A549 (cell line): ENCODE results near the gene SERTAD4.

ENCODE experiments used
- JUN ChIP-seq, 2 experiments: fragments of >200 bp; sonication (Bioruptor Twin); formaldehyde crosslinking; IDR thresholded peaks; 2 replicates in 1 of 2; 3 replicates in 1 of 2; pipeline ENCODE4 v1.6.1; 2016 to 2017
- KDM5A ChIP-seq: fragments of 200-600 bp; sonication (generic); IDR thresholded peaks from 2 replicates; pipeline ENCODE4 v1.6.1; 2016; ENCODE audit warnings: antibody characterized with exemption, mild to moderate bottlenecking
- MAFK ChIP-seq: fragments of 450-650 bp; IDR thresholded peaks from 2 replicates; pipeline ENCODE4 v1.6.1; 2014; ENCODE audit not compliant: partially characterized antibody
- POLR2A ChIP-seq: IDR thresholded peaks from 2 replicates; pipeline ENCODE4 v1.6.1; 2012; ENCODE audit warnings: mild to moderate bottlenecking, low read length
- TP53 ChIP-seq: fragments of 250-450 bp; sonication (Bioruptor Pico); IDR thresholded peaks from 2 replicates; pipeline ENCODE4 v1.5.0; 2021; ENCODE audit warnings: mild to moderate bottlenecking, moderate library complexity
- TF ChIP-seq, protein P1 (sequence below): fragments of >200 bp; sonication (Bioruptor Twin); formaldehyde crosslinking; IDR thresholded peaks from 3 replicates; pipeline ENCODE4 v1.5.1; 2016

DNA sequence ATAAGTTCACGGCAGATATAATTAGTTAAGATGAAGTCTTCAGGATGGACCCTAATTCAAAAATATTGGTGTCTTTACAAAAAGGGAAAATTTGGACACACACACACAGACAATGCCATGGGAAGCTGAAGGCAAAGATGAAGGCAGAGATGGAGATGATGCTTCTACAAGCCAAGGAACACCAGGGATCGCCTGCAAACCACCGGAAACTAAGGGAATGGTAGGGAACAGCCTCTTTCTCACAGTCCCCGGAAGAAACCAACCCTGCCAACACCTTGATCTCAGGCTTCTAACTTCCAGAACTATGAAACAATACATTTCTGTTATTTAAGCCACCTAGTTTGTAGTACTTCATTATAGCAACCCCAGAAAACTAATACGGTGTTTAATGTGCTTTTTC is 15.1 kb upstream of the SERTAD4 start:
- TF ChIP-seq JUN (IDR thresholded peaks at IDR 0.05): no peak
- TF ChIP-seq KDM5A: no peak
- TF ChIP-seq TP53 (CRISPR knock-in tag): no peak
- no peak for TF ChIP-seq POLR2A
- TF ChIP-seq, protein P1, sequence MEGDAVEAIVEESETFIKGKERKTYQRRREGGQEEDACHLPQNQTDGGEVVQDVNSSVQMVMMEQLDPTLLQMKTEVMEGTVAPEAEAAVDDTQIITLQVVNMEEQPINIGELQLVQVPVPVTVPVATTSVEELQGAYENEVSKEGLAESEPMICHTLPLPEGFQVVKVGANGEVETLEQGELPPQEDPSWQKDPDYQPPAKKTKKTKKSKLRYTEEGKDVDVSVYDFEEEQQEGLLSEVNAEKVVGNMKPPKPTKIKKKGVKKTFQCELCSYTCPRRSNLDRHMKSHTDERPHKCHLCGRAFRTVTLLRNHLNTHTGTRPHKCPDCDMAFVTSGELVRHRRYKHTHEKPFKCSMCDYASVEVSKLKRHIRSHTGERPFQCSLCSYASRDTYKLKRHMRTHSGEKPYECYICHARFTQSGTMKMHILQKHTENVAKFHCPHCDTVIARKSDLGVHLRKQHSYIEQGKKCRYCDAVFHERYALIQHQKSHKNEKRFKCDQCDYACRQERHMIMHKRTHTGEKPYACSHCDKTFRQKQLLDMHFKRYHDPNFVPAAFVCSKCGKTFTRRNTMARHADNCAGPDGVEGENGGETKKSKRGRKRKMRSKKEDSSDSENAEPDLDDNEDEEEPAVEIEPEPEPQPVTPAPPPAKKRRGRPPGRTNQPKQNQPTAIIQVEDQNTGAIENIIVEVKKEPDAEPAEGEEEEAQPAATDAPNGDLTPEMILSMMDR: no peak
- TF ChIP-seq MAFK: no peak
